AG09319 (cell line): ENCODE data around the gene UCKL1.

Experiments
- DNase-seq: peaks from one replicate; pipeline ENCODE4 v3.0.0-alpha.2; 2010; ENCODE audit warnings: low read depth; ENCODE audit errors: extremely low read depth
- TF ChIP-seq, protein P1 (sequence below): IDR thresholded peaks from 2 replicates; pipeline ENCODE4 v1.5.1; 2011; ENCODE audit warnings: low read depth, mild to moderate bottlenecking, inconsistent platforms, low read length, moderate library complexity

UCKL1 gene

DNA sequence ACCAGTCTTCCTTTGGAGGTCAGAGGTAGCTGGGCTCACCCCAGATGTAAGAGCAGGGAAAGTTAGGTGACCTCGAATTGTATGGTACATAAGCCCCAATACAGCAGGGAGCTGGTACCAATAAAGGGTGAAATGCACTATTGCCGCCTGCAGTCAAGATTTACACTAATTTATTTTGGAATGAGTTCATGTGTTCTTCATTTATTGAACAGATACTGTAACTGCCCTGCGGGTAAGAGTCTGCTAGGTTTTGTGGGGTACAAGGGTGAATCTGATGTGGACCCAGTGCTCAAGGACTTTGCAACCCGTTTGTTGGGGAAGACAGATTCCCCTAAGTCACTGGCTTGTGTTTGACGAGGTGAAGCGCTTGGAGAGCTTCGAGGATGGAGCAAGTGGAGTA is 63.8 kb downstream of the UCKL1 start:
- no peak for DNase-seq
- TF ChIP-seq, protein P1, sequence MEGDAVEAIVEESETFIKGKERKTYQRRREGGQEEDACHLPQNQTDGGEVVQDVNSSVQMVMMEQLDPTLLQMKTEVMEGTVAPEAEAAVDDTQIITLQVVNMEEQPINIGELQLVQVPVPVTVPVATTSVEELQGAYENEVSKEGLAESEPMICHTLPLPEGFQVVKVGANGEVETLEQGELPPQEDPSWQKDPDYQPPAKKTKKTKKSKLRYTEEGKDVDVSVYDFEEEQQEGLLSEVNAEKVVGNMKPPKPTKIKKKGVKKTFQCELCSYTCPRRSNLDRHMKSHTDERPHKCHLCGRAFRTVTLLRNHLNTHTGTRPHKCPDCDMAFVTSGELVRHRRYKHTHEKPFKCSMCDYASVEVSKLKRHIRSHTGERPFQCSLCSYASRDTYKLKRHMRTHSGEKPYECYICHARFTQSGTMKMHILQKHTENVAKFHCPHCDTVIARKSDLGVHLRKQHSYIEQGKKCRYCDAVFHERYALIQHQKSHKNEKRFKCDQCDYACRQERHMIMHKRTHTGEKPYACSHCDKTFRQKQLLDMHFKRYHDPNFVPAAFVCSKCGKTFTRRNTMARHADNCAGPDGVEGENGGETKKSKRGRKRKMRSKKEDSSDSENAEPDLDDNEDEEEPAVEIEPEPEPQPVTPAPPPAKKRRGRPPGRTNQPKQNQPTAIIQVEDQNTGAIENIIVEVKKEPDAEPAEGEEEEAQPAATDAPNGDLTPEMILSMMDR, result no peak

DNA sequence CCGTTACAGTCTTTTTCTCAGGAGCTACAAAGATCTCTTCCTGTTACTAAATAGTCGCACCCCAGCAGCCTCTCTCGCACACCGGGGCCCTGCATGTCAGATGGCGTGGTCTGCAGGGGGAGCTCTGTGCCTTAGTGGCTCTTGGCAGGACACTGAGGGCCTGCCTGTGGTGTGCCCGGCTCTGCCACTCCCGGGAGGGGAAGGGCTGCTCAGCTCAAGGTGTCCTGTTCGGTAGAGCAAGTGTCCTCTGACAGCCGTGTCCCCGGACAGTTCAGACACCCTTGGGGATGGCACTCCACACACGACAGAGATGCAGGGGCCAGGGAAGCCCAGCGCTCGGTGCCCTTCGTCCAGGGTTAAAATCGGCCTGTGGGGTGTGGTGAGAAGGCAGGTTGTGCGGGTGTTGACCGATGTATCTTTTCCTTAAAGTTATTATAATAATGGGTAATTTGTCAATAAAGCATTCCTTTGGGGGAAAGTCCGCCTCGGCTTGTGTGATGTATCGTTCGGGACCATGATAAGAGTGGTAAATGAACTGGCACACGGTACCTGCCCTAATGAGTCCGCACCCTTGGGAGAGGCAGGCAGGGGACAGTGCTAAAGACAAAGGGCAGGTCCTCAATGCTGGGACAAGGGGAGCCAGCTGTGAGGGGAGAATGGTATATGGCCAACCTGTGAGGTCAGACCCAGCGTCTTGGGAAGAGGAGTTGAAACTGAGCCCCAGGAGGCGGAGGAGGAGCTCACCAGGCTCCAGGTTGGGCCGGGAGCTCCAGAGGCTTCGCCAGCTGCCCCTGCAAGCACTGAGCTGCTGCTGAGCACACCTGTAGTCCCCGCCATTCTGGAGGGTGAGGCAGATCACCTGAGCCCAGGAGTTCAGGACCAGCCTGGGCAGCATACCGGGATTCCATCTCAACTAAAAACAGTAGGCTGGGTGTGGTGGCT is 64.9 kb downstream of the UCKL1 start:
- DNase-seq, result no peak
- TF ChIP-seq, protein P1, result no peak

DNA sequence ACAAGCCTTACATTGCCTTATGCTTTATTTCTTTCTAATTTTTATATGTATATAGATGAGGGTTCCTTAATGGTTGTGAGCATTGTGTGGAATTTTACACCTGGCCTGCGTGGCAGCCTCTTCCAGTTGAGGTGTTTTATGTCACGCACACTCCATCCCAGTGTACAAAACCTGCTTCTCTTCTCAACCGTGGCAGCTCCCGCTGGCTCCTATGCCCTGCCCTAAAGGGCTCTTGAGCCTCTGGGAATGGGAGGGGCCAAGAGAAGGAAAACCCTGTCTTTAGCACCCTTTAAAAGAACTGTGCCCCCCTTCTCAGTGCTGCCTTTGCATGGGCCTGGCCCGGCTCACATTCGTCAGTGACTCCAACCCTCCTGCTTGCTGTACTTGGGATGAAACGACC is 65.6 kb downstream of the UCKL1 start:
- TF ChIP-seq, protein P1, result no peak
- DNase-seq, result no peak

DNA sequence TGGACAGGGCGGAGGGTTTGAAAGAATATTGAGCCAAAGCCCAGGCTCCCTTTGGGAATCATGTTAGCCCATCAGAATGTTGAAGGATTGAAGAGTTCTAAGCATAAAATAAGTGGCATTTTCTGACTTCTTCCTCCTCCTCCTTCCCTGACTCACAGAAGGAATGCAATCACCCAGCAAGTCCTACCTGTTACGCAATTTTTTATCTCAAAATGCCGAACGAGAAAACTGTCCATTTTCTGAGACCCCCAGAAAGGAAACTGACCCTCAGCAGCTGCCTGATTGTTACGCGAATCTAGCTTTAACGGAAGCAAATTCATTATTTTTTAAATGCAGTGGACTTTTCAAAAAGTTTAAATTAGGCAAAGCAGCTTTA is 66.0 kb downstream of the UCKL1 start:
- TF ChIP-seq, protein P1, result no peak
- DNase-seq, result no peak
